HG02943 (cell line): ENCODE measurements around the gene KHNYN.
"Not testable (repeated sequence)": the region's sequence is repeated elsewhere in the genome, so short reads cannot be mapped to it uniquely, and the experiment has no call there.

ENCODE experiments used
- ATAC-seq: cut with Tn5 transposase; IDR thresholded peaks from one replicate; pipeline ENCODE4 v1.9.1; 2021; ENCODE audit warnings: mild to moderate bottlenecking, low read depth, moderate library complexity; ENCODE audit not compliant: unreplicated experiment

The KHNYN gene

GRCh38 chr14:24436355-24437019 is 6.7 kb downstream of the KHNYN start:
- ATAC-seq, result no peak

- no peak for ATAC-seq
Measured at GRCh38 chr14:24437020-24437735, 7.4 kb downstream of the KHNYN start.

GRCh38 chr14:24437736-24438067 is 7.9 kb downstream of the KHNYN start:
- no peak for ATAC-seq

- ATAC-seq, result no peak
Measured at GRCh38 chr14:24438223-24439097, 8.7 kb downstream of the KHNYN start.

- ATAC-seq, result no peak
Measured at GRCh38 chr14:24439257-24439656, 9.5 kb downstream of the KHNYN start.

- no peak for ATAC-seq
Measured at GRCh38 chr14:24439830-24440605, 10.3 kb downstream of the KHNYN start.

GRCh38 chr14:24440606-24441399 is 11.0 kb downstream of the KHNYN start:
- no peak for ATAC-seq

- ATAC-seq, result no peak
Measured at GRCh38 chr14:24441485-24441884, 11.7 kb downstream of the KHNYN start.

GRCh38 chr14:24441904-24442239 is 12.1 kb downstream of the KHNYN start:
- ATAC-seq, result no peak

- peak; percentile 85 for ATAC-seq
Measured at GRCh38 chr14:24442240-24443052, 12.7 kb downstream of the KHNYN start, which contains the start of gene SDR39U1. Gene SDR39U1, minus strand, starts transcription at chr14:24442776. Its CDS starts 7 bp downstream, at chr14:24442769.

- no peak for ATAC-seq
Measured at GRCh38 chr14:24443053-24443665, 13.4 kb downstream of the KHNYN start.

- not testable (repeated sequence) for ATAC-seq
Measured at GRCh38 chr14:24450828-24451227, 21.1 kb downstream of the KHNYN start.

- ATAC-seq, result no peak
Measured at GRCh38 chr14:24456980-24457379, 27.2 kb downstream of the KHNYN start.

GRCh38 chr14:24458736-24459135 is 29.0 kb downstream of the KHNYN start:
- ATAC-seq, result no peak

- ATAC-seq, result no peak
Measured at GRCh38 chr14:24459331-24459730, 29.6 kb downstream of the KHNYN start.

GRCh38 chr14:24461336-24461735 is 31.6 kb downstream of the KHNYN start:
- ATAC-seq, result no peak

- no peak for ATAC-seq
Measured at GRCh38 chr14:24463017-24463883, 33.5 kb downstream of the KHNYN start.
